Trophoblast cell (in vitro differentiated cells and primary cell): ENCODE data around the gene PSPC1.

Experiments used
- DNase-seq, 2 donors: peaks; one replicate each; pipeline ENCODE4 v3.0.0-alpha.2; 2016
- H2AFZ ChIP-seq: 2 replicates; pipeline ENCODE4 v1.6.1; 2013; ENCODE audit warnings: low read length, moderate library complexity, mild to moderate bottlenecking; ENCODE audit not compliant: insufficient read depth, poor library complexity
- H2AK5ac ChIP-seq: 2 replicates; pipeline ENCODE4 v1.6.1; 2013; ENCODE audit warnings: mild to moderate bottlenecking, low read length
- H2BK120ac ChIP-seq: 2 replicates; pipeline ENCODE4 v1.6.1; 2013; ENCODE audit warnings: low read length, mild to moderate bottlenecking, moderate library complexity; ENCODE audit not compliant: insufficient read depth, poor library complexity
- H2BK12ac ChIP-seq: 2 replicates; pipeline ENCODE4 v1.6.1; 2013; ENCODE audit warnings: mild to moderate bottlenecking, low read length, moderate library complexity
- H2BK5ac ChIP-seq: 2 replicates; pipeline ENCODE4 v1.6.1; 2013; ENCODE audit warnings: low read length, low read depth, moderate library complexity, mild to moderate bottlenecking; ENCODE audit not compliant: poor library complexity
- H3K14ac ChIP-seq: 2 replicates; pipeline ENCODE4 v1.6.1; 2013; ENCODE audit warnings: mild to moderate bottlenecking, low read length
- H3K18ac ChIP-seq: 2 replicates; pipeline ENCODE4 v1.6.1; 2013; ENCODE audit warnings: mild to moderate bottlenecking, low read length
- H3K23ac ChIP-seq: 2 replicates; pipeline ENCODE4 v1.6.1; 2013; ENCODE audit warnings: low read length
- H3K27ac ChIP-seq: 2 replicates; pipeline ENCODE4 v1.5.1; 2013; ENCODE audit warnings: low read depth, mild to moderate bottlenecking, inconsistent platforms, low read length, moderate library complexity
- H3K27me3 ChIP-seq: 2 replicates; pipeline ENCODE4 v1.6.1; 2013; ENCODE audit warnings: inconsistent platforms, mild to moderate bottlenecking, low read length, moderate library complexity; ENCODE audit not compliant: insufficient read depth
- H3K36me3 ChIP-seq, 2 experiments: 1 replicate in 1 of 2; 2 replicates in 1 of 2; pipeline ENCODE4 v1.6.1; 2013; ENCODE audit warnings: low read length in 2 of 2, mild to moderate bottlenecking in 2 of 2, moderate library complexity in 1 of 2; ENCODE audit not compliant: insufficient read depth in 2 of 2, control insufficient read depth in 1 of 2
- H3K4ac ChIP-seq: 2 replicates; pipeline ENCODE4 v1.6.1; 2013; ENCODE audit warnings: low read depth, mild to moderate bottlenecking, low read length, moderate library complexity
- H3K4me1 ChIP-seq, 2 experiments: 1 replicate in 1 of 2; 2 replicates in 1 of 2; pipeline ENCODE4 v1.6.1; 2013; ENCODE audit warnings: low read length in 2 of 2, mild to moderate bottlenecking in 2 of 2, moderate library complexity in 1 of 2; ENCODE audit not compliant: insufficient read depth in 2 of 2, control insufficient read depth in 1 of 2
- H3K4me2 ChIP-seq: 2 replicates; pipeline ENCODE4 v1.6.1; 2013; ENCODE audit warnings: inconsistent platforms, mild to moderate bottlenecking, low read length, moderate library complexity
- H3K4me3 ChIP-seq: 2 replicates; pipeline ENCODE4 v1.5.1; 2013; ENCODE audit warnings: mild to moderate bottlenecking, low read depth, low read length, inconsistent platforms
- H3K79me1 ChIP-seq: one replicate; pipeline ENCODE4 v1.6.1; 2013; ENCODE audit warnings: low read length
- H3K79me2 ChIP-seq: 2 replicates; pipeline ENCODE4 v1.6.1; 2013; ENCODE audit warnings: low read length, mild to moderate bottlenecking; ENCODE audit not compliant: control insufficient read depth, insufficient read depth, poor library complexity
- H3K9ac ChIP-seq: 2 replicates; pipeline ENCODE4 v1.6.1; 2013; ENCODE audit warnings: mild to moderate bottlenecking, low read length
- H3K9me3 ChIP-seq: 2 replicates; pipeline ENCODE4 v1.6.1; 2013; ENCODE audit warnings: low read depth, mild to moderate bottlenecking, control low read depth, inconsistent platforms, low read length; ENCODE audit not compliant: insufficient read depth
- H4K12ac ChIP-seq: 2 replicates; pipeline ENCODE4 v1.6.1; 2013; ENCODE audit warnings: low read depth, mild to moderate bottlenecking, low read length, moderate library complexity
- H4K8ac ChIP-seq: 2 replicates; pipeline ENCODE4 v1.6.1; 2013; ENCODE audit warnings: low read depth, mild to moderate bottlenecking, low read length, moderate library complexity
- H4K91ac ChIP-seq: one replicate; pipeline ENCODE4 v1.6.1; 2013; ENCODE audit warnings: low read depth, mild to moderate bottlenecking, low read length, moderate library complexity
- WGBS: extraction: QIAGEN DNeasy Blood & Tissue Kit; methylation state at CpG from one replicate; pipeline ENCODE4 v1.1.7; 2013; ENCODE audit warnings: missing lambda C conversion rate; ENCODE audit not compliant: insufficient read length, insufficient coverage; ENCODE audit errors: extremely low coverage; 5-methylcytosine and 5-hydroxymethylcytosine counted together

Gene PSPC1

DNA sequence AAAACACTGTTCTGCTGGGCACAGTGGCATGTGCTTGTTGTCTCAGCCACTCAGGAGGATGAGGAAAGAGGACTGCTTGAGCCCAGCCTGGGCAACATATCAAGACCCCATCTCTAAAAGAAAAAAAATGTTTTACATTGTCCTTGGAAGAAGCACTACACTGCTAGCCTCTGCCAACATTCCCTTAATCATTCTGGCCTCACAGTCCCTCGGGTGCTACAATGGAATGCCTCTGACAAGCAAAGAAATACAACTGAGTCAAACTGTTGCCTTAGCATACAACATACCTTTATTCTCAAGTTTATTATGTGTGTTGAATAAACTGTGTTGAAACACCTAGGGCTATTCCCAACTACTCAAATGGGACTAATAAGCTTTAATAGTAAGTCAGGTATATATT, 56.1 kb downstream of the PSPC1 start:
- WGBS = no CpG with 5 or more reads among the region's 1 CpG
- DNase-seq = no peak

DNA sequence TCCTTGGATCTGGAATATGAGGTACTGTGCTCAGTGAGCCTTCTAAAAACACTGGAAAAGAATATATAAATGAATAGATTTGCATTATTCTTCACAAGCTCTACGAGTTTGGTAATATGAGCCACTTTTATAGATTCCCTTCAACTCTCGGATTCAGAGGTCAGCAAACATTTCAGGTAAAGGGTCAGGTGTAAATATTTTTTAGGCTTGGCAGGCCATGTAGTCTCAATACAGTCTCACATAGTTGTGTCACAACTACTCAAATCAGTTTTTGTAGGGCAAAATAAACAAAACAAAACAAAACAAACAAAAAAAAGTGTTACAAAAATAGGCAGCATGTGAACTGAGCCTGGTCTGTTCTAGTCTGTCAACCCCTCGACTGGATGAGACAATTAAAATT, 57.4 kb downstream of the PSPC1 start:
- Histone ChIP-seq H3K9ac (no peak overlapping the region), H2BK120ac (no peak overlapping the region), H2BK12ac (no peak overlapping the region), H3K4me1 (no peaks in the 10 kb centered on the region), H2AK5ac (no peak overlapping the region), H3K79me2 (no peaks in the 10 kb centered on the region), H3K9me3 (no peaks in the 10 kb centered on the region), H3K27me3 (no peaks in the 10 kb centered on the region), H3K4ac (no peak overlapping the region), H2AFZ (no peak overlapping the region), H2BK5ac (no peak overlapping the region), H4K12ac (no peak overlapping the region), H3K27ac (no peak overlapping the region), H4K8ac (no peak overlapping the region), H3K4me2 (no peak overlapping the region), H3K18ac (no peak overlapping the region), H3K23ac (no peak overlapping the region), H3K79me1 (no peaks in the 10 kb centered on the region), H3K4me3 (no peak overlapping the region), H4K91ac (no peak overlapping the region), H3K14ac (no peak overlapping the region), H3K36me3 (peaks cover 8 to 9% of the 10 kb centered on the region in 2 experiments)
- no peak for DNase-seq
- WGBS = no CpG with 5 or more reads among the region's 3 CpGs

More for the DNA sequence above, 56.1 kb downstream of the PSPC1 start:
- H3K4me2 ChIP-seq = no peak overlapping the region
- H3K14ac ChIP-seq = no peak overlapping the region
- no peak overlapping the region for H2AK5ac ChIP-seq
- no peak overlapping the region for H4K12ac ChIP-seq
- H2BK12ac ChIP-seq = no peak overlapping the region
- H4K91ac ChIP-seq = no peak overlapping the region
- H2BK120ac ChIP-seq = no peak overlapping the region
- no peaks in the 10 kb centered on the region for H3K4me1 ChIP-seq
- H3K27me3 ChIP-seq = no peaks in the 10 kb centered on the region
- H3K23ac ChIP-seq = no peak overlapping the region
- H3K9ac ChIP-seq = no peak overlapping the region
- no peak overlapping the region for H3K4ac ChIP-seq
- no peak overlapping the region for H2AFZ ChIP-seq
- H3K9me3 ChIP-seq = no peaks in the 10 kb centered on the region
- H3K27ac ChIP-seq = no peak overlapping the region
- no peak overlapping the region for H3K4me3 ChIP-seq
- no peaks in the 10 kb centered on the region for H3K79me2 ChIP-seq
- no peak overlapping the region for H4K8ac ChIP-seq
- H2BK5ac ChIP-seq = no peak overlapping the region
- H3K18ac ChIP-seq = no peak overlapping the region
- peaks cover 13 to 15% of the 10 kb centered on the region in 2 experiments for H3K36me3 ChIP-seq
- no peaks in the 10 kb centered on the region for H3K79me1 ChIP-seq

DNA sequence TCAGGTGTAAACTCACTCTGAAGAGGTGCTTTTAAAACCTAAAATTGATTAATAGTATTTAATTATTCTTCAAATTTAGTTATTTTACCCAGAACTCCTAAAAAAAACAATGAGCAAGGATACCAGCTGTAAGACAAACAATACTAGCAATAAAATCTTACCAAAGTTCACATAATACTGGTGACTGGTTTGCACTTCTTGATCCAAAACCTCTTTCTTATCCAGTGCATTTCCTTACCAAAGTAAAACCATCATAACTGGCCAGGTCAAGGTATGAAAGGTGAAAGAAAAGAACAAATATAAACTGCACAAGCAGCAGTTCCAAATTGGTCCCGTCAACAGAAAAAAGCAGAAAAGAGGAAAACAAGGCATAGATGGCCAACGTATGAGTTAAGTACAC, 62.7 kb downstream of the PSPC1 start:
- Histone ChIP-seq H3K36me3 (peaks cover 4 to 11% of the 10 kb centered on the region in 2 experiments), H3K79me1 (no peaks in the 10 kb centered on the region), H2AFZ (no peak overlapping the region), H2BK5ac (no peak overlapping the region), H4K8ac (no peak overlapping the region), H3K9me3 (no peaks in the 10 kb centered on the region), H3K14ac (no peak overlapping the region), H3K18ac (no peak overlapping the region), H3K4me2 (no peak overlapping the region), H3K27me3 (no peaks in the 10 kb centered on the region), H2BK120ac (no peak overlapping the region), H3K9ac (no peak overlapping the region), H4K91ac (no peak overlapping the region), H3K79me2 (no peaks in the 10 kb centered on the region), H3K23ac (no peak overlapping the region), H4K12ac (no peak overlapping the region), H3K4ac (no peak overlapping the region), H2BK12ac (no peak overlapping the region), H3K4me1 (no peaks in the 10 kb centered on the region), H3K27ac (no peak overlapping the region), H3K4me3 (no peak overlapping the region), H2AK5ac (no peak overlapping the region)
- no peak for DNase-seq
- no CpG with 5 or more reads among the region's 2 CpGs for WGBS

GRCh38 chr13:19713186-19713965, 69.4 kb downstream of the PSPC1 start:
- no peaks in the 10 kb centered on the region for H3K4me1 ChIP-seq
- no peak overlapping the region for H4K8ac ChIP-seq
- no peak overlapping the region for H3K9ac ChIP-seq
- H2AFZ ChIP-seq = no peak overlapping the region
- peak; percentile 34 to 87 for DNase-seq
- no peaks in the 10 kb centered on the region for H3K79me2 ChIP-seq
- H3K23ac ChIP-seq = no peak overlapping the region
- H3K4ac ChIP-seq = no peak overlapping the region
- H3K36me3 ChIP-seq = peaks cover 6 to 12% of the 10 kb centered on the region in 2 experiments
- H3K27me3 ChIP-seq = no peaks in the 10 kb centered on the region
- H2BK120ac ChIP-seq = no peak overlapping the region
- H3K14ac ChIP-seq = no peak overlapping the region
- no peak overlapping the region for H2BK12ac ChIP-seq
- no peak overlapping the region for H2BK5ac ChIP-seq
- H3K9me3 ChIP-seq = no peaks in the 10 kb centered on the region
- no peak overlapping the region for H4K91ac ChIP-seq
- no peak overlapping the region for H3K4me2 ChIP-seq
- no CpG with 5 or more reads among the region's 10 CpGs for WGBS
- no peak overlapping the region for H4K12ac ChIP-seq
- no peak overlapping the region for H3K4me3 ChIP-seq
- H2AK5ac ChIP-seq = no peak overlapping the region
- no peak overlapping the region for H3K18ac ChIP-seq
- no peak overlapping the region for H3K27ac ChIP-seq
- no peaks in the 10 kb centered on the region for H3K79me1 ChIP-seq
